Fibroblast of pulmonary artery (primary cell): ENCODE results near the gene PPIF.

Source experiments
- DNase-seq: peaks from one replicate; pipeline ENCODE4 v3.0.0-alpha.2; 2010; ENCODE audit warnings: low read depth
- H3K4me3 ChIP-seq: replicated peaks from 2 replicates; pipeline ENCODE4 v1.5.1; 2011; ENCODE audit warnings: low read depth, mild to moderate bottlenecking, control low read depth, low read length, moderate library complexity
- CTCF ChIP-seq: IDR thresholded peaks from 2 replicates; pipeline ENCODE4 v1.5.1; 2011; ENCODE audit warnings: mild to moderate bottlenecking, control low read depth, low read length, inconsistent platforms; ENCODE audit errors: missing control alignments

Gene PPIF

GRCh38 chr10:79404231-79404609 is 57.0 kb downstream of the PPIF start:
- no peak for TF ChIP-seq CTCF
- peak overlapping the region; percentile 17 for H3K4me3 ChIP-seq
- DNase-seq: peak; percentile 96

DNA sequence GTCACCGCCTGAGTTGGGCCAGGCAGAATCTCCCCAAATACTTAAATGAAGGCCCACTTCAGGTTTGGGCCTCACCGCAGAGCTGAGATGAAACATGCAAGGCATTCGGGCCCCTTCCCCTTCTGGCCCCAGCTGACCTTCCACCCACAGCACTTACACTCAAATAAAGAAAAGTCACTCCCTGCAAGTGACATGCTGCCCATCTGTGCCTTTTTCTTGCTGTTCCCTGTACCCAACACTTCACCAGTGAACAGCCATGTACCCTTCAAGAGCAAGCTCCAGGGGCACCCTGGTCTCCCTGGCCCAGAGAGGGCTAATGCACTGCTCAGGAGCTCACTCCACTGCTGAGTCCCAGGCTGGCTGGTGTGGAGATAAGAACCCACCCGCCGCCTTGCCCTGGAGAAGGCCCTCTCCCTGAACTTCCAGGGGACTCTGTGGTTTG is 57.4 kb downstream of the PPIF start:
- no peak for TF ChIP-seq CTCF
- no peak for DNase-seq
- no peak overlapping the region for H3K4me3 ChIP-seq
